GDM1 (cell line): ENCODE data around the gene PAF1.

Experiments
- DNase-seq: peaks from one replicate; lab custom pipeline; 2025; lab: John Stamatoyannopoulos, UW

PAF1 gene

GRCh38 chr19:39417463-39418181, 26.7 kb upstream of the PAF1 start:
- no peak for DNase-seq

GRCh38 chr19:39416152-39417120, 25.5 kb upstream of the PAF1 start:
- no peak for DNase-seq

GRCh38 chr19:39415111-39416046, 24.5 kb upstream of the PAF1 start:
- DNase-seq: no peak

GRCh38 chr19:39413911-39414608, 23.2 kb upstream of the PAF1 start:
- DNase-seq: no peak

- DNase-seq: peak; percentile 17
These were observed 22.5 kb upstream of the PAF1 start for GRCh38 chr19:39413272-39413910.

GRCh38 chr19:39412867-39413271, 22.0 kb upstream of the PAF1 start:
- DNase-seq: no peak

- peak; percentile 98 for DNase-seq
These were observed 21.4 kb upstream of the PAF1 start, which contains the start of gene PLEKHG2 for GRCh38 chr19:39412100-39412866. Gene PLEKHG2 (plus strand): TSS chr19:39412669. CDS start chr19:39414087, 1,418 bp downstream.

- peak; percentile 84 for DNase-seq
These were observed 20.9 kb upstream of the PAF1 start for GRCh38 chr19:39411832-39412099.

GRCh38 chr19:39411081-39411831, 20.4 kb upstream of the PAF1 start:
- DNase-seq: no peak

- no peak for DNase-seq
These were observed 19.9 kb upstream of the PAF1 start for GRCh38 chr19:39410831-39411080.

- peak; percentile 50 for DNase-seq
These were observed 19.3 kb upstream of the PAF1 start for GRCh38 chr19:39410017-39410830.

GRCh38 chr19:39409208-39410016, 18.5 kb upstream of the PAF1 start:
- peak; percentile 38 for DNase-seq

- no peak for DNase-seq
These were observed 17.7 kb upstream of the PAF1 start for GRCh38 chr19:39408392-39409207.

- DNase-seq: no peak
These were observed 16.9 kb upstream of the PAF1 start for GRCh38 chr19:39407660-39408391.

- DNase-seq: no peak
These were observed 16.4 kb upstream of the PAF1 start for GRCh38 chr19:39407410-39407659.

- DNase-seq: peak; percentile 65
These were observed 15.9 kb upstream of the PAF1 start, which contains the start of gene ZFP36 for GRCh38 chr19:39406656-39407409. Gene ZFP36 (plus strand): TSS chr19:39406847. CDS start chr19:39406905, 58 bp downstream.
